Heart right ventricle (tissue), 16 donors: ENCODE measurements around the gene AADACL2. TPM values are rescaled to one million over a fixed set of nuclear protein-coding genes. Genes with fewer than 3 reads are reported as not detected.

Experiments used
- ATAC-seq, 8 donors: fragments of 200-7000 bp; cut with Tn5 transposase; one replicate each; pipeline ENCODE4 v1.9.1; 2020; ENCODE audit warnings: mild to moderate bottlenecking in 8 of 8, moderate library complexity in 8 of 8, moderate number of reproducible peaks in 1 of 8
- DNase-seq, 2 donors: peaks; one replicate each; pipeline ENCODE4 v3.0.0-alpha.2; 2020
- H3K27ac ChIP-seq, 10 donors: fragments of 200-600 bp; sonication (generic) in 2 of 10; one replicate each; pipeline versions ENCODE4 v1.5.0 to v1.8.0; 2020 to 2022; ENCODE audit warnings: mild to moderate bottlenecking in 3 of 10
- H3K27me3 ChIP-seq, 7 donors: fragments of 200-600 bp; one replicate each; pipeline ENCODE4 v1.8.0; 2021 to 2022; ENCODE audit warnings: mild to moderate bottlenecking in 2 of 7
- H3K36me3 ChIP-seq, 9 donors: fragments of 200-600 bp; sonication (generic) in 1 of 9; one replicate each; pipeline versions ENCODE4 v1.5.0 to v1.8.0; 2020 to 2022; ENCODE audit warnings: mild to moderate bottlenecking in 2 of 9
- H3K4me1 ChIP-seq, 9 donors: fragments of 200-600 bp; sonication (generic) in 1 of 9; one replicate each; pipeline versions ENCODE4 v1.5.0 to v1.8.0; 2020 to 2022; ENCODE audit warnings: mild to moderate bottlenecking in 4 of 9
- H3K4me3 ChIP-seq, 10 donors: fragments of 200-600 bp; sonication (generic) in 2 of 10; one replicate each; pipeline versions ENCODE4 v1.5.0 to v1.8.0; 2020 to 2022; ENCODE audit warnings: mild to moderate bottlenecking in 7 of 10, moderate library complexity in 2 of 10
- H3K9me3 ChIP-seq, 11 donors: fragments of 200-600 bp in 10 of 11; sonication (generic) in 2 of 11; one replicate each; pipeline versions ENCODE4 v1.5.0 to v1.8.0; 2013 to 2022; ENCODE audit warnings: mild to moderate bottlenecking in 2 of 11, control low read depth in 1 of 11, moderate library complexity in 1 of 11
- WGBS, 2 donors: extraction: QIAGEN DNeasy Blood & Tissue Kit; methylation state at CpG; one replicate each; pipeline ENCODE4 v1.1.7; 2013; ENCODE audit warnings: inconsistent platforms in 1 of 2; 5-methylcytosine and 5-hydroxymethylcytosine counted together
- intact Hi-C, 10 donors: fragments of 100-400 bp; cut with DNase I; formaldehyde crosslinking; loops; one replicate each; pipeline versions ENCODE4 v1.11.1 to v1.14.2; 2022
- polyA plus RNA-seq, 2 donors: library from polyadenylated mRNA; stranded (reverse); fragments of 200-250 nt; gene quantifications; one replicate each; pipeline ENCODE4 v1.2.3, GENCODE V29; 2013
- total RNA-seq, 10 donors: library from RNA; stranded (reverse); fragmentation: NEBNext Ultra II Directional in 3 of 10; extraction: Animal tissue kit (Norgen Biotek cat#: 25700) in 3 of 10; gene quantifications; one replicate each; pipeline versions ENCODE4 v1.2.1 to v1.2.4, GENCODE V29; 2021 to 2023
- TF ChIP-seq, protein P1 (sequence below), 9 donors: fragments of 200-600 bp; sonication (generic) in 2 of 9; IDR thresholded peaks; one replicate each; pipeline versions ENCODE4 v1.5.0 to v1.8.0; 2021 to 2022; ENCODE audit warnings: antibody characterized with exemption in 9 of 9, mild to moderate bottlenecking in 5 of 9, moderate library complexity in 1 of 9
- donor health status: Arrhythmogenic right ventricular cardiomyopathy.
- donor health status: ischemic (EF 13 %, LVEDD 7.1; RV severe dilation, severe dysfunction).
- donor health status: healthy with polysubstance abuse.
- donor health status: DM: no; HTN: yes; CAD: no.
- donor health status: DM: no; HTN: no; CAD: no.
- donor health status: ischemic (EF 25% LVEDD 6.9; RV normal size, moderate dysfunction).
- donor health status: ischemic (EF 25% LVEDD 5.7; RV mildly dilated, moderate dysfunction).
- donor health status: healthy.
- donor health status: DM: yes; HTN: yes; CAD: no.
- donor health status: Ischemic cardiomyopathy.
- donor health status: ischemic (EF 35%, LVEDD 5.7; RV mildly dilated, moderate dysfunction).
- donor health status: nonischemic (EF 11% LVEDD 7.7; RV severe dilation, severe dysfunction).
- donor health status: DM: yes; HTN: yes; CAD: no.
- donor health status: PGD.
- donor health status: ischemic (EF 29% LVEDD 5.4; RV normal size, mild dysfunction).
- donor health status: nonischemic (EF 23%, LVEDD 6.1; RV moderate dilation, normal function).

AADACL2 gene
- total and polyA plus RNA-seq, 12 donors = not detected

DNA sequence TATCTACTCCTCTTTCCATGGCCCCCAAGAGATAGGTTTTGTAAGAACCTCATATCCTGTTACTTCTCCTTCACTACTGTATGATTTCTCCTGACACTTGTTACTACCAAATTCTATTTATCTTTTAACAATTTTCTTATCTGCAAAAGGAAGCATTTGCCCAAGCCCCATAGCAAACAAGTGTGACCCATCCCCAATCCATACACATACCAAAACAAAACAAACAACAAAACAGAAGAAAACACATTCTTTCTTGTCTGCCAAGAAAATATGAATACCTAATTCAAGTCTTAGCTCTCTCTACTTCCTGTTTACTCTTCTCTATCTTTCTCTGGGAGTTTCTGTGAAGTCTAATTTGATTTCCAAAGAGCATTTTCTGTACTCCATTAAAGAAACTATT, 41.2 kb downstream of the AADACL2 start:
- H3K4me1 ChIP-seq = peaks cover 0 to 54% (median 27%) of the 10 kb centered on the region in 9 donors
- no peaks in the 10 kb centered on the region for H3K9me3 ChIP-seq
- H3K27ac ChIP-seq = no peak overlapping the region
- intact Hi-C loops = no loop called here
- H3K36me3 ChIP-seq = no peaks in the 10 kb centered on the region
- DNase-seq (no peak), ATAC-seq (no peak)
- no peaks in the 10 kb centered on the region for H3K27me3 ChIP-seq
- TF ChIP-seq, protein P1, sequence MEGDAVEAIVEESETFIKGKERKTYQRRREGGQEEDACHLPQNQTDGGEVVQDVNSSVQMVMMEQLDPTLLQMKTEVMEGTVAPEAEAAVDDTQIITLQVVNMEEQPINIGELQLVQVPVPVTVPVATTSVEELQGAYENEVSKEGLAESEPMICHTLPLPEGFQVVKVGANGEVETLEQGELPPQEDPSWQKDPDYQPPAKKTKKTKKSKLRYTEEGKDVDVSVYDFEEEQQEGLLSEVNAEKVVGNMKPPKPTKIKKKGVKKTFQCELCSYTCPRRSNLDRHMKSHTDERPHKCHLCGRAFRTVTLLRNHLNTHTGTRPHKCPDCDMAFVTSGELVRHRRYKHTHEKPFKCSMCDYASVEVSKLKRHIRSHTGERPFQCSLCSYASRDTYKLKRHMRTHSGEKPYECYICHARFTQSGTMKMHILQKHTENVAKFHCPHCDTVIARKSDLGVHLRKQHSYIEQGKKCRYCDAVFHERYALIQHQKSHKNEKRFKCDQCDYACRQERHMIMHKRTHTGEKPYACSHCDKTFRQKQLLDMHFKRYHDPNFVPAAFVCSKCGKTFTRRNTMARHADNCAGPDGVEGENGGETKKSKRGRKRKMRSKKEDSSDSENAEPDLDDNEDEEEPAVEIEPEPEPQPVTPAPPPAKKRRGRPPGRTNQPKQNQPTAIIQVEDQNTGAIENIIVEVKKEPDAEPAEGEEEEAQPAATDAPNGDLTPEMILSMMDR (IDR thresholded peaks at IDR 0.05) = no peak
- no peak overlapping the region for H3K4me3 ChIP-seq

DNA sequence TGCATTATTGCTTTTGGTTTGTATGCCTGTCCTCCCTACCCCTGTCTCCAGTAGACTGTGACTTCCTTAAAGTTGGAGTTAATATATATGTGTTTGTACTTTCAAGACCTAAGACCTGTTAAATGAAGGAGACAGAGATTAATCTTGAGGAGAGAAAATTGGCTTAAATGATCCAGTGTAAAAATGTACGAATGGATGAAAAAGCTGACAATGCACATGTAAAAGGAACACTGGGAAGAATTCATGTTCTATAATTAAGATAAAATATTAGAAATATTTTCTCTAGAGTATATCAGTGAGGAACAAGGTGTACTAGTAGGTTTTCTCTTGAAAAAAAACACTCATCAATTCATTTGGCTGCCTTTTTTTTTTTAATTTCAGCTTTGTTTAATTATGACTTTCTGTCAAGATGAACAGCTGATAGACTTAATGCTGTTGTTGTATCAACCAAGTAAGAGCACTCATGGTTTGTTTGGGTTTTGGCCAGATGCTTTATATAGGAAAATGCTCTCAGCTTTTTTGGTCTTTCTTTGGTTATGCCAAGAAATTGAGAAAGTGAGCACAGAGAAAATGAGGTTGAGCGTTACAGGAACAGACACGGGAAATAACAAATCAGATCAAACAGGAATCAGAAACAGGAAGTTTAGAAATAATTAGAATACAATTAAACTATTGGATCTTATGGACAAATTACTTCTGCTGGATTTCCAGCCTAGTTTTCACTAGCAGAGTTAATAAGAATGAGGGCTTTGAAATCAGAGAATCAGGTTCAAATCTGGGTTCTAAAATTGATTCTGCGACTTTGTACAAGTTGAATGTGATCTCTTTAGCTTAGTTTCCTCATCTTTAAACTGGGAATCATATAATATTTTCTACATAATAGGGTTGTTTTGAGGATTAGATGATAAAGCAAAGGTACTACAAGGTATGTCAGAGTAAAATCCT, 41.9 kb downstream of the AADACL2 start:
- ATAC-seq (no peak), DNase-seq (no peak)
- TF ChIP-seq, protein P1 (IDR thresholded peaks at IDR 0.05) = no peak
- intact Hi-C loops = no loop called here
- Histone ChIP-seq H3K36me3 (no peaks in the 10 kb centered on the region), H3K4me1 (peaks cover 0 to 47% (median 21%) of the 10 kb centered on the region in 9 donors), H3K9me3 (no peaks in the 10 kb centered on the region), H3K27me3 (no peaks in the 10 kb centered on the region), H3K4me3 (no peak overlapping the region), H3K27ac (no peak overlapping the region)
- 66 to 76% methylated on average over 4 of the region's 4 CpGs for WGBS, 2 donors

DNA sequence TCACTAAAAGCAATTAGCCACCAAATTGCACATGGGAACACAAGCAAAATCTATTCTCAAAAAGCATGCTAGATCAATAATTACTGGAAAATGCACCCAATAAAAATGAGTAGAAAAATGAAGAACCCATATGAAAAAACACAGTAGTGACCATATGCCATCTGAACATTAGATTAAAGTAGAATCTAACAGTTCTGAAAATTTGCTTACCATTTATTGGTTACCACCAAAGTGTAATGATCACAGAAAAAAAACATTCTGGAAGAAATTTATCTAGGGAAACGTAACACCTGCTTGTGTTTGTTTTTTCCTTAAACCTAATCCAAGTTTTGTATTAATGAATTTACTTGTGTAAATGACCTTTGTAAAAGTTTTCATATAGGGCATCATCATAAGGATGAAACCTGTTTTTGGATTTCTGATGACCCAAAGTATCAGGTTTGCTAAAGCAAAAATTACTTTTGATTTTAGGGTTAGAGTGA, 42.6 kb downstream of the AADACL2 start:
- ATAC-seq (no peak), DNase-seq (no peak)
- Histone ChIP-seq H3K4me1 (peaks cover 0 to 40% (median 14%) of the 10 kb centered on the region in 9 donors), H3K27ac (no peak overlapping the region), H3K4me3 (no peak overlapping the region), H3K9me3 (no peaks in the 10 kb centered on the region), H3K27me3 (no peaks in the 10 kb centered on the region), H3K36me3 (no peaks in the 10 kb centered on the region)
- intact Hi-C loops = no loop called here
- TF ChIP-seq, protein P1 (IDR thresholded peaks at IDR 0.05) = no peak
- 84 to 92% methylated on average over 1 of the region's 1 CpG for WGBS, 2 donors

DNA sequence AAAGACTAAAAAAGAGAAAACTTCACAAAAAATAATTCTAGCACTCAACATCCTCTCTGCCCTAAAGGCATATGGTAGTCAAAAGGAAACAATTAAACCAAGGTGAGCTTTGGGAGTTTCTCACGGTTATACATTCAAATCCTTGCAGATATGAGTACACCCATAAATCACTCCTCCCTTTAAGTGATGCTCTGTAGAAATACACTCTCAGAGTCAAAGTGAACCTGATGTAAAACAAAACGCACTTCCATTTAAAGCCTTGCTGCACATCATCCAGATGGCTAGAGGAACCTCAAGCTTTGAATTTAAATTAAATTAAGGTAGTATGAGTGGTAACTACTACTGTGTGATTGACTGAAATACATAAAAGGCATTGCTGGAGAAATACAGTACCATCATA, 44.2 kb downstream of the AADACL2 start:
- H3K4me1 ChIP-seq = peaks cover 0 to 24% (median under 1%) of the 10 kb centered on the region in 9 donors
- no peak overlapping the region for H3K4me3 ChIP-seq
- H3K9me3 ChIP-seq = no peaks in the 10 kb centered on the region
- TF ChIP-seq, protein P1 (IDR thresholded peaks at IDR 0.05) = no peak
- DNase-seq (no peak), ATAC-seq (no peak)
- WGBS, 2 donors = 94% methylated on average over 2 of the region's 2 CpGs
- intact Hi-C loops = no loop called here
- no peak overlapping the region for H3K27ac ChIP-seq
- no peaks in the 10 kb centered on the region for H3K36me3 ChIP-seq
- H3K27me3 ChIP-seq = no peaks in the 10 kb centered on the region
